Stimulated activated naive CD8-positive, alpha-beta T cell treated with anti-CD3 and anti-CD28 coated beads, Interleukin-15, Interleukin-2, amounts not matched to agents 100 ng/mL and 50 ng/mL, for 24 hours (primary cell): ENCODE results near the gene C16orf96.

ENCODE experiments used
- H3K27ac Mint-ChIP-seq: one replicate; pipeline ENCODE4 v1.8.0; 2021; ENCODE audit warnings: mild to moderate bottlenecking, mixed read lengths
- H3K27me3 Mint-ChIP-seq: one replicate; pipeline ENCODE4 v1.8.0; 2021; ENCODE audit warnings: mixed read lengths
- H3K36me3 Mint-ChIP-seq: one replicate; pipeline ENCODE4 v1.8.0; 2021; ENCODE audit warnings: low read depth, mixed read lengths
- H3K4me1 Mint-ChIP-seq: one replicate; pipeline ENCODE4 v1.8.0; 2021; ENCODE audit warnings: low read depth, mixed read lengths
- H3K4me3 Mint-ChIP-seq: one replicate; pipeline ENCODE4 v1.8.0; 2021; ENCODE audit warnings: mild to moderate bottlenecking, mixed read lengths
- H3K9me3 Mint-ChIP-seq: one replicate; pipeline ENCODE4 v1.8.0; 2021; ENCODE audit warnings: mixed read lengths

C16orf96 gene

GRCh38 chr16:4641895-4642294, 85.8 kb downstream of the C16orf96 start:
- H3K9me3 Mint-ChIP-seq, result no peaks in the 10 kb centered on the region
- no peak overlapping the region for H3K27ac Mint-ChIP-seq
- H3K4me3 Mint-ChIP-seq, result no peak overlapping the region
- no peaks in the 10 kb centered on the region for H3K27me3 Mint-ChIP-seq
- H3K36me3 Mint-ChIP-seq, result peaks cover 4% of the 10 kb centered on the region
- H3K4me1 Mint-ChIP-seq, result peaks cover 28% of the 10 kb centered on the region

GRCh38 chr16:4646773-4647643, 90.9 kb downstream of the C16orf96 start:
- Mint-ChIP-seq H3K4me3 (no peak overlapping the region), H3K4me1 (peaks cover 28% of the 10 kb centered on the region), H3K9me3 (no peaks in the 10 kb centered on the region), H3K27ac (peak overlapping the region; percentile 40), H3K27me3 (no peaks in the 10 kb centered on the region), H3K36me3 (peaks cover 14% of the 10 kb centered on the region)

GRCh38 chr16:4647644-4647980, 91.5 kb downstream of the C16orf96 start:
- Mint-ChIP-seq H3K27me3 (no peaks in the 10 kb centered on the region), H3K4me3 (no peak overlapping the region), H3K27ac (peak overlapping the region; percentile 40), H3K4me1 (peaks cover 28% of the 10 kb centered on the region), H3K9me3 (no peaks in the 10 kb centered on the region), H3K36me3 (peaks cover 14% of the 10 kb centered on the region)

DNA sequence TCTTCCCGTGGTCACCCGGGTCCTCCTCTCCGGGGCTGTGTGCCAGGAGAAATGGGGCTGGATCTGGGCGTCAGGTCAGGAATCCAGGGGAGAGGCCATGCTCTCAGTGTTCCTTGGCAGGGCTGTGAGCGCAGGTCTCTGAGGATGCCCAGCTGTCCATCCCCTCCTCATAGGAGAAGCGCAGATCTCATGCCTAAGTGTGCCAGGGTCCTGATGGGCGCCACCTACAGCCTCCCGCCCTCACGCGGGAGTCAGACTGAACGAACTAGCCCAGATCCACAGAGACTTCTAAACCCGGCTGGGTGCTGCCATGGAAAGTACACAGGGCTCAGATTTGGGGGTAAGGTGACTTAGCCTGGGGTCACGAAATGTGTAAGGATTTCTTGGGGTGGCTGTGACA, 92.8 kb downstream of the C16orf96 start:
- no peaks in the 10 kb centered on the region for H3K27me3 Mint-ChIP-seq
- H3K27ac Mint-ChIP-seq, result peak overlapping the region; percentile 58
- H3K4me1 Mint-ChIP-seq, result peaks cover 25% of the 10 kb centered on the region
- H3K4me3 Mint-ChIP-seq, result peak overlapping the region; percentile 23
- no peaks in the 10 kb centered on the region for H3K9me3 Mint-ChIP-seq
- H3K36me3 Mint-ChIP-seq, result peaks cover 19% of the 10 kb centered on the region

GRCh38 chr16:4649744-4650442, 93.8 kb downstream of the C16orf96 start:
- peaks cover 25% of the 10 kb centered on the region for H3K4me1 Mint-ChIP-seq
- H3K27ac Mint-ChIP-seq, result no peak overlapping the region
- no peaks in the 10 kb centered on the region for H3K9me3 Mint-ChIP-seq
- H3K4me3 Mint-ChIP-seq, result no peak overlapping the region
- no peaks in the 10 kb centered on the region for H3K27me3 Mint-ChIP-seq
- peaks cover 19% of the 10 kb centered on the region for H3K36me3 Mint-ChIP-seq
